WTC11 (cell line): ENCODE measurements around the gene NTRK3. TPM values are rescaled to one million over a fixed set of nuclear protein-coding genes. Genes with fewer than 3 reads are reported as not detected.

Experiments
- ATAC-seq: fragments of 200-7000 bp; cut with Tn5 transposase; 2 replicates; pipeline ENCODE4 v1.10.0; 2021; ENCODE audit warnings: mild to moderate bottlenecking, moderate library complexity
- CTCF ChIA-PET: fragments of 300-600 bp; sonication (Branson Sonifier 250); formaldehyde crosslinking; loops from one replicate; lab custom pipeline; 2021; ENCODE audit warnings: antibody characterized with exemption; lab: Charles Lee
- POLR2A ChIA-PET: fragments of 350-600 bp; sonication (Branson Sonifier 250); formaldehyde crosslinking; loops from one replicate; lab custom pipeline; 2021; ENCODE audit warnings: antibody characterized with exemption; lab: Charles Lee
- DNase-seq: peaks from one replicate; pipeline ENCODE4 v3.0.0; 2021; ENCODE audit warnings: low spot score
- H3K27ac Mint-ChIP-seq: 2 replicates; pipeline ENCODE4 v1.8.0; 2021; ENCODE audit warnings: mixed read lengths
- H3K27me3 Mint-ChIP-seq: 2 replicates; pipeline ENCODE4 v1.8.0; 2021; ENCODE audit warnings: low read depth, mild to moderate bottlenecking, moderate library complexity, mixed read lengths
- H3K36me3 Mint-ChIP-seq: 2 replicates; pipeline ENCODE4 v1.8.0; 2021; ENCODE audit warnings: mixed read lengths
- H3K4me1 Mint-ChIP-seq: 2 replicates; pipeline ENCODE4 v1.8.0; 2022; ENCODE audit warnings: mixed read lengths
- H3K4me3 Mint-ChIP-seq: 2 replicates; pipeline ENCODE4 v1.8.0; 2021; ENCODE audit warnings: mild to moderate bottlenecking, moderate library complexity, mixed read lengths
- H3K9me3 Mint-ChIP-seq: 2 replicates; pipeline ENCODE4 v1.8.0; 2021; ENCODE audit warnings: mixed read lengths
- AFF4 ChIP-seq: sonication (generic); formaldehyde crosslinking; IDR thresholded peaks from 2 replicates; pipeline ENCODE4 v1.8.1; 2023; ENCODE audit warnings: mild to moderate bottlenecking, missing genetic modification reagents, borderline replicate concordance
- ATF2 ChIP-seq: sonication (generic); formaldehyde crosslinking; IDR thresholded peaks from 2 replicates; pipeline ENCODE4 v1.8.1; 2022; ENCODE audit warnings: low read depth, missing genetic modification reagents, borderline replicate concordance
- CREB1 ChIP-seq: sonication (generic); formaldehyde crosslinking; IDR thresholded peaks from 2 replicates; pipeline ENCODE4 v1.8.0; 2023; ENCODE audit warnings: mild to moderate bottlenecking, missing genetic modification reagents
- CTCF ChIP-seq: fragments of 200-600 bp; IDR thresholded peaks from 2 replicates; pipeline ENCODE4 v1.8.0; 2022; ENCODE audit warnings: antibody characterized with exemption
- ETV6 ChIP-seq: sonication (generic); formaldehyde crosslinking; IDR thresholded peaks from 2 replicates; pipeline ENCODE4 v1.8.1; 2022; ENCODE audit warnings: mild to moderate bottlenecking, missing genetic modification reagents
- FOXJ3 ChIP-seq: sonication (generic); formaldehyde crosslinking; IDR thresholded peaks from 2 replicates; pipeline ENCODE4 v1.9.0; 2021; ENCODE audit warnings: missing genetic modification reagents, mild to moderate bottlenecking, borderline replicate concordance
- FOXK1 ChIP-seq: sonication (generic); formaldehyde crosslinking; IDR thresholded peaks from 2 replicates; pipeline ENCODE4 v1.8.0; 2022; ENCODE audit warnings: mild to moderate bottlenecking, moderate library complexity, missing genetic modification reagents
- FOXP1 ChIP-seq: sonication (generic); formaldehyde crosslinking; IDR thresholded peaks from 2 replicates; pipeline ENCODE4 v1.8.0; 2022; ENCODE audit warnings: missing genetic modification reagents, mild to moderate bottlenecking, moderate library complexity, borderline replicate concordance
- GTF2I ChIP-seq: fragments of 250-450 bp; sonication (Bioruptor Pico); conservative IDR thresholded peaks from 2 replicates; pipeline ENCODE4 v1.4.0; 2021; ENCODE audit warnings: mild to moderate bottlenecking
- HMGA2 ChIP-seq: fragments of 250-450 bp; sonication (Bioruptor Pico); IDR thresholded peaks from 2 replicates; pipeline ENCODE4 v1.4.0; 2021; ENCODE audit warnings: mild to moderate bottlenecking, moderate library complexity
- MXD4 ChIP-seq: fragments of 250-450 bp; sonication (Bioruptor Pico); IDR thresholded peaks from 2 replicates; pipeline ENCODE4 v1.8.0; 2021; ENCODE audit warnings: mild to moderate bottlenecking, moderate library complexity, borderline replicate concordance
- MYBL2 ChIP-seq: sonication (generic); formaldehyde crosslinking; IDR thresholded peaks from 2 replicates; pipeline ENCODE4 v1.8.1; 2023; ENCODE audit warnings: mild to moderate bottlenecking, moderate library complexity, missing genetic modification reagents
- NR1H2 ChIP-seq: sonication (generic); formaldehyde crosslinking; IDR thresholded peaks from 2 replicates; pipeline ENCODE4 v1.9.0; 2021; ENCODE audit warnings: mild to moderate bottlenecking, moderate library complexity, missing genetic modification reagents
- OVOL2 ChIP-seq: fragments of 250-450 bp; sonication (Bioruptor Pico); IDR thresholded peaks from 2 replicates; pipeline ENCODE4 v1.9.0; 2021; ENCODE audit warnings: mild to moderate bottlenecking, borderline replicate concordance
- PREB ChIP-seq: sonication (generic); formaldehyde crosslinking; IDR thresholded peaks from 2 replicates; pipeline ENCODE4 v1.8.1; 2022; ENCODE audit warnings: mild to moderate bottlenecking, missing genetic modification reagents, moderate library complexity, borderline replicate concordance
- SP1 ChIP-seq: sonication (generic); formaldehyde crosslinking; conservative IDR thresholded peaks from 2 replicates; pipeline ENCODE4 v1.8.1; 2022; ENCODE audit warnings: missing genetic modification reagents
- USF1 ChIP-seq: sonication (generic); formaldehyde crosslinking; IDR thresholded peaks from 2 replicates; pipeline ENCODE4 v1.8.0; 2022; ENCODE audit warnings: mild to moderate bottlenecking, missing genetic modification reagents
- ZNF232 ChIP-seq: sonication (generic); formaldehyde crosslinking; IDR thresholded peaks from 2 replicates; pipeline ENCODE4 v1.8.0; 2022; ENCODE audit warnings: mild to moderate bottlenecking, missing genetic modification reagents
- ZNF416 ChIP-seq: fragments of 250-450 bp; sonication (Bioruptor Pico); IDR thresholded peaks from 2 replicates; pipeline ENCODE4 v1.9.0; 2021; ENCODE audit warnings: mild to moderate bottlenecking, inconsistent platforms
- total RNA-seq: library from RNA; stranded (reverse); gene quantifications from 3 replicates; pipeline ENCODE4 v1.2.3, GENCODE V29; 2021

NTRK3 gene
- total RNA-seq, 1 experiment from 2014 or later, result 12.3 TPM

GRCh38 chr15:88178631-88179030, 77.9 kb downstream of the NTRK3 start (continued):
- TF ChIP-seq ATF2 (CRISPR knock-in tag), result no peak
- no peak for TF ChIP-seq MXD4 (CRISPR knock-in tag)
- TF ChIP-seq USF1 (CRISPR knock-in tag), result no peak
- no peak for TF ChIP-seq CTCF

- no peak overlapping the region for H3K4me3 Mint-ChIP-seq
- POLR2A ChIA-PET, result no interaction called here
- TF ChIP-seq GTF2I (no peak), HMGA2 (CRISPR knock-in tag) (no peak), MYBL2 (CRISPR knock-in tag) (no peak), OVOL2 (no peak)
- TF ChIP-seq, all 79 proteins: peak for 0
- no peaks in the 10 kb centered on the region for H3K36me3 Mint-ChIP-seq
- no peak for ATAC-seq
- peaks cover 3% of the 10 kb centered on the region; the same call in 1 of the 2 replicates for H3K4me1 Mint-ChIP-seq
- no peaks in the 10 kb centered on the region for H3K27me3 Mint-ChIP-seq
- CTCF ChIA-PET, result interaction anchor here (1.3 kb wide), 1 partner anchor 154 kb away, joined by 3 read pairs; no protein-coding TSS in a partner anchor
- H3K9me3 Mint-ChIP-seq, result no peaks in the 10 kb centered on the region
- H3K27ac Mint-ChIP-seq, result no peak overlapping the region
- DNase-seq, result no peak
These were observed 79.1 kb downstream of the NTRK3 start for GRCh38 chr15:88177451-88177850.

GRCh38 chr15:88174571-88174970, 82.0 kb downstream of the NTRK3 start:
- H3K9me3 Mint-ChIP-seq, result no peaks in the 10 kb centered on the region
- H3K4me1 Mint-ChIP-seq, result no peaks in the 10 kb centered on the region
- ChIA-PET CTCF (no interaction called here), POLR2A (no interaction called here)
- ATAC-seq (no peak), DNase-seq (no peak)
- H3K27me3 Mint-ChIP-seq, result no peaks in the 10 kb centered on the region
- H3K36me3 Mint-ChIP-seq, result no peaks in the 10 kb centered on the region
- no peak overlapping the region for H3K4me3 Mint-ChIP-seq
- TF ChIP-seq ZNF232 (CRISPR knock-in tag) (no peak), FOXP1 (no peak), FOXK1 (CRISPR knock-in tag) (no peak), NR1H2 (CRISPR knock-in tag) (no peak), AFF4 (CRISPR knock-in tag) (no peak), SP1 (CRISPR knock-in tag) (no peak), FOXJ3 (CRISPR knock-in tag) (no peak), PREB (CRISPR knock-in tag) (no peak), CREB1 (CRISPR knock-in tag) (no peak), ZNF416 (CRISPR knock-in tag) (no peak), ATF2 (CRISPR knock-in tag) (no peak), ETV6 (CRISPR knock-in tag) (no peak)
- H3K27ac Mint-ChIP-seq, result no peak overlapping the region
